ENCODE results near the gene SSB.

DNA sequence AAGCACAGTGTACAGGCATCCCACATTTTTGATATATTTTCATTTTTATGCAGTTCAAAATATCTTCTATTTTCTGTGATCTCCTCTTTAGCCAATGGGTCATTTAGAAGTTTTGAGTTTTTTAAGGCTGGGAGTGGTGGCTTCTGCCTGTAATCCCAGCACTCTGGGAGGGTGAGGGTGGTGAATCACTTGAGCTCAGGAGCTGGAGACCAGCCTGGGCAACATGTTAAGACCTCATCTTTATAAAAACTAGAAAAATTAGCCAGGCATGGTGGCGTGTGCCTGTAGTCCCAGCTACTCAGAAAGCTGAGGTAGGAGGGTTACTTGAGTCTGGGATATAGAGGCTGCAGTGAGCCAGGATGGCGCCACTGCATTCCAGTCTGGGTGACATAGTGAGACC lies 46.3 kb downstream of the SSB start:
- TF ChIP-seq EP300 (IDR thresholded peaks at IDR 0.05; ENCODE audit: borderline replicate concordance) (no peak), TAF1 (IDR thresholded peaks at IDR 0.05; ENCODE audit: low read depth) (no peak), CREB1 (IDR thresholded peaks at IDR 0.05; ENCODE audit: low read depth) (no peak), TCF12 (IDR thresholded peaks at IDR 0.05; ENCODE audit: low read depth) (no peak), YY1 (IDR thresholded peaks at IDR 0.05; ENCODE audit: low read depth) (no peak)
- TF ChIP-seq, protein P1, sequence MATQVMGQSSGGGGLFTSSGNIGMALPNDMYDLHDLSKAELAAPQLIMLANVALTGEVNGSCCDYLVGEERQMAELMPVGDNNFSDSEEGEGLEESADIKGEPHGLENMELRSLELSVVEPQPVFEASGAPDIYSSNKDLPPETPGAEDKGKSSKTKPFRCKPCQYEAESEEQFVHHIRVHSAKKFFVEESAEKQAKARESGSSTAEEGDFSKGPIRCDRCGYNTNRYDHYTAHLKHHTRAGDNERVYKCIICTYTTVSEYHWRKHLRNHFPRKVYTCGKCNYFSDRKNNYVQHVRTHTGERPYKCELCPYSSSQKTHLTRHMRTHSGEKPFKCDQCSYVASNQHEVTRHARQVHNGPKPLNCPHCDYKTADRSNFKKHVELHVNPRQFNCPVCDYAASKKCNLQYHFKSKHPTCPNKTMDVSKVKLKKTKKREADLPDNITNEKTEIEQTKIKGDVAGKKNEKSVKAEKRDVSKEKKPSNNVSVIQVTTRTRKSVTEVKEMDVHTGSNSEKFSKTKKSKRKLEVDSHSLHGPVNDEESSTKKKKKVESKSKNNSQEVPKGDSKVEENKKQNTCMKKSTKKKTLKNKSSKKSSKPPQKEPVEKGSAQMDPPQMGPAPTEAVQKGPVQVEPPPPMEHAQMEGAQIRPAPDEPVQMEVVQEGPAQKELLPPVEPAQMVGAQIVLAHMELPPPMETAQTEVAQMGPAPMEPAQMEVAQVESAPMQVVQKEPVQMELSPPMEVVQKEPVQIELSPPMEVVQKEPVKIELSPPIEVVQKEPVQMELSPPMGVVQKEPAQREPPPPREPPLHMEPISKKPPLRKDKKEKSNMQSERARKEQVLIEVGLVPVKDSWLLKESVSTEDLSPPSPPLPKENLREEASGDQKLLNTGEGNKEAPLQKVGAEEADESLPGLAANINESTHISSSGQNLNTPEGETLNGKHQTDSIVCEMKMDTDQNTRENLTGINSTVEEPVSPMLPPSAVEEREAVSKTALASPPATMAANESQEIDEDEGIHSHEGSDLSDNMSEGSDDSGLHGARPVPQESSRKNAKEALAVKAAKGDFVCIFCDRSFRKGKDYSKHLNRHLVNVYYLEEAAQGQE (IDR thresholded peaks at IDR 0.05; ENCODE audit: low read depth), result no peak
